GM19351 (cell line): Measurements from ENCODE around the gene PIAS1.

Experiments
- ATAC-seq: cut with Tn5 transposase; IDR thresholded peaks from one replicate; pipeline ENCODE4 v1.9.1; 2021; ENCODE audit warnings: mild to moderate bottlenecking, moderate library complexity; ENCODE audit not compliant: unreplicated experiment

The PIAS1 gene

GRCh38 chr15:68175526-68175925 lies 121.4 kb downstream of the PIAS1 start:
- no peak for ATAC-seq

- ATAC-seq: no peak
These were observed 122.5 kb downstream of the PIAS1 start for GRCh38 chr15:68176601-68177000.

- no peak for ATAC-seq
These were observed 123.6 kb downstream of the PIAS1 start for GRCh38 chr15:68177742-68178141.

DNA sequence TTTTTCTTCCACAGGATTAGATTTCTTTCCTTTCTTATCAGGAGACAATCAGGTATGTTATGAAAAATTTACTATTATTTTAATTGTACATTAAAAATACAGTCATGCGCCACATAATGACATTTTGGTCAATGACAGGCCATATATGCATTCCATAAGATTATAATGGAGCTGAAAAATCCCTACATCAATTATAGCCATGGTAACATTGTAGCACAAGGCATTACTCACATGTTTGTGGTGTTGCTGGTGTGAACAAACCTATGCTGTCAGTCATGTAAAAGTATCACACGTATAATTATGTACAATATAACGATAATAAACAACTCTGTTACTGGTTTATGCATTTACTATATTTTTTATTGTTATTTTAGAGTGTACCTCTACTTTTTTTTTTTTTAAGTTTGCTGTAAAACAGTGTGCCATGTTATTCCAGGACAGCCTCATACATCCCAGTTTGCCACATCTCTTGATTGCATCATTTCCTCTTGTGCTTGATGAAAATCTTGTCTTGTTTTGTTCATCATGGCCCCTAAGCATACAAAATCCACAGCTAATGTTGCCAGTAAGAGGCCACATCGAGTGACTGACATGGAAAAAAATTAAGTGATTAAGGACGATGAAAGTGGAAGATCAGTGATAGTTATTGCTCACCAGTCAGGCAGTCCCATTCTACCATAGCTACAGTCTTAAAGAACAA lies 129.7 kb downstream of the PIAS1 start:
- no peak for ATAC-seq

- no peak for ATAC-seq
These were observed 130.7 kb downstream of the PIAS1 start for GRCh38 chr15:68184616-68185480.

- no peak for ATAC-seq
These were observed 132.7 kb downstream of the PIAS1 start for GRCh38 chr15:68186671-68187397.

- ATAC-seq: no peak
These were observed 133.4 kb downstream of the PIAS1 start for GRCh38 chr15:68187559-68187958.

GRCh38 chr15:68188647-68189046 lies 134.5 kb downstream of the PIAS1 start:
- ATAC-seq: no peak

GRCh38 chr15:68190048-68190447 lies 135.9 kb downstream of the PIAS1 start:
- ATAC-seq: no peak

DNA sequence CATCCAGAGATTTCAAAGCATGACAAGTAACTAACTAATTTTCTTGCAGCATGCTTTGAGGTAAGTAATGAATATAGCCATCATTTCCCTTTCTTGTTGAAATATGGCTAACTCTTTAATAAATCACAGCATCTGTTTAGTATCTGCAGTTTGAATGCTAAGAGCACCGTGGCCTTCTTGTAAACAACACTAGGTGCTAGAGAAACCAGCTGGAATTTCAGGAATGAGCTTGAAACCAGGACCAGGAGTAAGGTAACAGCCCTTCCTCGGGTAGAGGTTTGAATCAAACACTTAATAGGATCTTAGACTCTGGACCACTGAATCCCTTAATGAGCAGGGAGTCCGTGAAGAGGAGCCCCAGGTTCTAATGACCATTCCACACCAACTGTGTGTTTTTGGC lies 137.4 kb downstream of the PIAS1 start:
- no peak for ATAC-seq

DNA sequence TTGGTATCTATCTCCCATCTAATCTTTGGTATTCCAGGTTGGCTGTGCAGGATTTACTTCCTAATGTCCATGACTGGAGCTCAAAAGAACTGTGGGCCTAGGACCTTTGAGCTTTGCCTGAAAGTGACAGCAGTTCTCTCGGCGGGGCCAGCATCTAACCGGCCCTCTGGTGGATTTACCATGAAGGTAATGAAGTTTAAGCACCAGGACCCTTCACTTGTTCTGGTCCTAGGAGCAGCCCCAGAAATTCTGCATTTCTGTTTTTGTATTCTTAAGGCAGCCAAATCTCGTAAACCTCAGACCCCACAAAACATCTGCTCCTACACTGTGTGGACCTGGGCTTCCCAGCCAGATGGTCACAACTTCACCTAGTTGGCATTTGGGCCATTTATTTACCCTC lies 138.0 kb downstream of the PIAS1 start:
- no peak for ATAC-seq

GRCh38 chr15:68192804-68193486 lies 138.8 kb downstream of the PIAS1 start:
- ATAC-seq: no peak

DNA sequence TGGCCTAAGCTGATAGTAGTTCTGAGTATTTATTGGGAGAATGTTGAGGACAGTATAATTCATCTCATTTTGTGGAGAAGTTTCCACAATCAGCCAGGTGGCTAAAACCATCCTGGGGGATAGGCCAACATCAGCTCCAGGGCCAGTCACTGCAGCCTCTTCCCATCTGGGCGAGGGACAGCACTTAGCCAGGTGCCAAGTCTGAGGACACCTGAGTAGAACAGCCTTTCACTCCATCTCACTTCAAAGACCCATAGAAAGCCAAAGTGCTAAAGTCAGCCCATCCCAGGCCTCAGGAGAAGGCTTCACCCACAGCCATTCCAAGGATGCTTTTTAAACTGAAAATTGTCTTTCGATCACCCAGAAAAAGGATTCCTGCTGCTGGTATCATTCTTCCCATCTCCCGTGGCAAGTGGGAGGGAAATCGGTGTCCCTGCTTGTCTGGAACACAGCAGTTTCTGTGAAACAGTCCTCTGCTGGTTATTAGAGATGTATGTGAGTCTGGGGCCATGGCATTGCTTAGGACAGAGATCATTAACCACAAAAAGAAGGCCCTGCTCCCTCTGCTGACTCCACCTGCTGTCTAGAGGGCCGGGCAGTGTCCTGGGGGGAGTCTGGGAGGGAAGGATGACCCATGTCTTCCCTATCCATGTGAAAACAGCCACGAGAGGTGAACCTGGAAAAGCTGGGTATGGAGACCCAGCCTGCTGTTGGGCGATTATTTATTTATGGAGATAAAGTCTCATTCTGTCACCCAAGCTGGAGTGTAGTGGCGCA lies 141.4 kb downstream of the PIAS1 start:
- ATAC-seq: no peak

GRCh38 chr15:68196445-68197169 lies 142.5 kb downstream of the PIAS1 start:
- no peak for ATAC-seq

GRCh38 chr15:68197170-68197492 lies 143.0 kb downstream of the PIAS1 start:
- no peak for ATAC-seq

- no peak for ATAC-seq
These were observed 143.7 kb downstream of the PIAS1 start for GRCh38 chr15:68197661-68198437.

GRCh38 chr15:68199340-68199739 lies 145.2 kb downstream of the PIAS1 start:
- ATAC-seq: no peak

- ATAC-seq: no peak
These were observed 146.1 kb downstream of the PIAS1 start for GRCh38 chr15:68200016-68200861.
